ENCODE measurements around the gene ITGA3.

ITGA3 gene

GRCh38 chr17:50087912-50088405, 32.0 kb downstream of the ITGA3 start:
- TF ChIP-seq CTCF (IDR thresholded peaks at IDR 0.05; ENCODE audit: insufficient read depth, low read length, missing control alignments) = no peak
- POLR2A ChIA-PET = interaction anchor here (0.6 to 1.0 kb wide), 4 partner anchors 60 to 245 kb away, joined by 3 to 5 read pairs (median 3); no protein-coding TSS in a partner anchor
- DNase-seq (ENCODE audit: low read depth, low spot score) = no peak
- no peak overlapping the region for H3K4me3 ChIP-seq (ENCODE audit: low read depth, low read length)
- CTCF ChIA-PET = interaction anchor here (0.8 to 3.2 kb wide), 33 partner anchors 9 to 274 kb away, joined by 3 to 188 read pairs (median 6); partner anchors contain the start of genes ITGA3 and PPP1R9B

- no peak overlapping the region for H3K4me3 ChIP-seq (ENCODE audit: low read depth, low read length)
- no peak for TF ChIP-seq CTCF (IDR thresholded peaks at IDR 0.05; ENCODE audit: insufficient read depth, low read length, missing control alignments)
- CTCF ChIA-PET = interaction anchor here (2.1 to 5.7 kb wide), 8 partner anchors 10 to 208 kb away, joined by 5 to 188 read pairs (median 52); no protein-coding TSS in a partner anchor
- POLR2A ChIA-PET = no interaction called here
- no peak for DNase-seq (ENCODE audit: low read depth, low spot score)
These were observed 33.3 kb downstream of the ITGA3 start for GRCh38 chr17:50088952-50089825.

GRCh38 chr17:50090071-50090470, 34.2 kb downstream of the ITGA3 start:
- no peak overlapping the region for H3K4me3 ChIP-seq (ENCODE audit: low read depth, low read length)
- POLR2A ChIA-PET = no interaction called here
- TF ChIP-seq CTCF (IDR thresholded peaks at IDR 0.05; ENCODE audit: insufficient read depth, low read length, missing control alignments) = no peak
- CTCF ChIA-PET = interaction anchor here (1.3 to 5.7 kb wide), 7 partner anchors 11 to 228 kb away, joined by 4 to 280 read pairs (median 47); no protein-coding TSS in a partner anchor
- no peak for DNase-seq (ENCODE audit: low read depth, low spot score)

- DNase-seq (ENCODE audit: low read depth, low spot score) = no peak
- ChIA-PET POLR2A (interaction anchor here (0.6 kb wide), 1 partner anchor 25 kb away, joined by 4 read pairs; no protein-coding TSS in a partner anchor), CTCF (interaction anchor here (1.2 to 9.8 kb wide), 16 partner anchors 12 to 227 kb away, joined by 3 to 280 read pairs (median 23); no protein-coding TSS in a partner anchor)
- no peak overlapping the region for H3K4me3 ChIP-seq (ENCODE audit: low read depth, low read length)
- no peak for TF ChIP-seq CTCF (IDR thresholded peaks at IDR 0.05; ENCODE audit: insufficient read depth, low read length, missing control alignments)
These were observed 35.3 kb downstream of the ITGA3 start for GRCh38 chr17:50090971-50091917.

GRCh38 chr17:50091918-50092285, 36.0 kb downstream of the ITGA3 start:
- ChIA-PET CTCF (interaction anchor here (1.0 to 9.8 kb wide), 18 partner anchors 11 to 270 kb away, joined by 3 to 280 read pairs (median 23); partner anchors contain the start of gene SGCA), POLR2A (no interaction called here)
- TF ChIP-seq CTCF (IDR thresholded peaks at IDR 0.05; ENCODE audit: insufficient read depth, low read length, missing control alignments) = no peak
- H3K4me3 ChIP-seq (ENCODE audit: low read depth, low read length) = no peak overlapping the region
- no peak for DNase-seq (ENCODE audit: low read depth, low spot score)
